RPMI8226 (cell line): ENCODE data around the gene AUH.
"Not testable (repeated sequence)": the region's sequence is repeated elsewhere in the genome, so short reads cannot be mapped to it uniquely, and the experiment has no call there.

Source experiments
- DNase-seq: peaks from one replicate; pipeline ENCODE4 v3.0.0-alpha.2; 2015

Gene AUH, protein sequence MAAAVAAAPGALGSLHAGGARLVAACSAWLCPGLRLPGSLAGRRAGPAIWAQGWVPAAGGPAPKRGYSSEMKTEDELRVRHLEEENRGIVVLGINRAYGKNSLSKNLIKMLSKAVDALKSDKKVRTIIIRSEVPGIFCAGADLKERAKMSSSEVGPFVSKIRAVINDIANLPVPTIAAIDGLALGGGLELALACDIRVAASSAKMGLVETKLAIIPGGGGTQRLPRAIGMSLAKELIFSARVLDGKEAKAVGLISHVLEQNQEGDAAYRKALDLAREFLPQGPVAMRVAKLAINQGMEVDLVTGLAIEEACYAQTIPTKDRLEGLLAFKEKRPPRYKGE

DNA sequence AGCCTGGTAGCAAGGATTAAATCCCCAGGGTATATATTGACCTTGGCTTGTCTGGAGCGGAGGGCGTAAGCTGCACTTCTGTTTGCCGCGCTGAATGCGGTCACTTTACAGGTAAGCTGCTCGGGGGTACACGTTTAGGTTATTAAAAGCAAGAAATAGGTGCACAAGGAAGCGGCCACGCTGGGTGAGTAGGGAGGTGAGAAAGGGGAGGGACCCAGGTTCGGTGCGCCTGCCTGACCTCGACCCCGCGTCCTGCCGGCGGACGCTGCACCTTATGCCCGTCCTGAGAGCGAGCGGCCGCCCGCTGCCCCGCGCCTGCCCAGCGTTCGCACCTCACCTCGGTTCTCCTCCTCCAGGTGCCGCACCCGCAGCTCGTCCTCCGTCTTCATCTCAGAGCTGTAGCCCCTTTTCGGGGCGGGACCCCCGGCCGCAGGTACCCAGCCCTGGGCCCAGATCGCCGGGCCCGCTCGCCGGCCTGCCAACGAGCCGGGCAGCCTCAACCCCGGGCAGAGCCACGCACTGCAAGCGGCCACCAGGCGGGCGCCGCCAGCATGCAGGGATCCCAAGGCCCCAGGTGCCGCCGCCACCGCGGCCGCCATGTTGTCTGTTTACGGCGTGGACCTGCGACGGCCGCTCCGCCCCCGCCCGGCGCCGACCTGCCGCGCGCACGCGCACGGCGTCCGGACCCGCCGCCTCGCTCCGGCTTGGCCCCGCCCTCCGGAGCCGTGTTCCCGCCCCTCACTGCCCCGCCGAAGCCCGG lies at the start of gene AUH:
Gene AUH, minus strand, starts transcription at position 628 of the 760 bp plus-strand sequence. Its CDS starts 29 bp downstream, at position 599.
- peak; percentile 89 for DNase-seq

DNA sequence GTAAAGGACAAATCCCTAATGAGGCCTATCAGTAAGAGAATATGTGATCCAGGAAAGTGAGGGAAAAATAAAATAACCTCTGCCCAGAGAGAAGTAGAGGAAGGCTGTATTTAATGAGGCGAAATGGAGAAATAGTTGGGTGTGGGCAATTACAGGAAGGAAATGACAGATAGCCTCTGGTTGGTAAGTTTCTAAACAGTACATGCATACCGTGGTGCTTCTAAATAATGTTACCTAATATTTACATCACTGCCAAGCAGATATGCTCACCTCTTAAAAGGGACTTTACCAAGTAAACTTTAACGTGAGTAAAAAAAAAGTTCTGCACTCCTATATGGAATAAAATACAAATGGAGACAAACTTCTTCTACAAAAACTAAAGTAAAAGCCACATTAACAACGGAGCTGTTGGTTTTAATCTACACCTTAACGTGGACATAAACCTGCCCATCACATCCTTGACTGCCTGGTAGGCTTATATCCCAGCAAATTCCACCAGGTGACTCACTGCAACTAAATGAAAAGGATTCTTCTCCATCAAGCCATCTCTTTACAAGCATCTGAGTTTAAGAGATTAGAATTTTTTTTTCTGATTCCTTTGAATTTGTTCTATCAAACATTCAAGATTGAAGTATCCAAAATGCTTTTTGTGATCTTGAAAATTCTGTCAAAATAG lies 49.5 kb upstream of the AUH start:
- DNase-seq = no peak

DNA sequence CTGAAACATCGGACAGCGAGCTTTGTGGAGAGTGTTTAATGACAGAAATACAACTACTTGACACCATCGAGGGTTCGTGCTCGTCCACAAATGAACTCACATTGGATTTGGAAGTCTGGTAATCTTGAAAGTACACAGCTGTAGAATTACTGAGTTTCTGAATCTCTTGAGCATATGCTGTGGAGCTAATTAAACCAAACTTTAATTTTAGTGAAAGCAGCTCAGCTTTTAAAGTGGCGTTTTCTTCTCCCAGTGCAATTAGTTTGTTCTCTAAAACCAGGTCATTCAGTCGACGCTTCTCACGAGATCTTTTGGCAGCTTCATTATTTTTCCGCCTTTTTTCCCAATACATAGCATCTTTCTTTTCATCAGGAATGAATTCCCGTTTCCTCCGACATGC lies 48.4 kb upstream of the AUH start:
- DNase-seq = no peak

DNA sequence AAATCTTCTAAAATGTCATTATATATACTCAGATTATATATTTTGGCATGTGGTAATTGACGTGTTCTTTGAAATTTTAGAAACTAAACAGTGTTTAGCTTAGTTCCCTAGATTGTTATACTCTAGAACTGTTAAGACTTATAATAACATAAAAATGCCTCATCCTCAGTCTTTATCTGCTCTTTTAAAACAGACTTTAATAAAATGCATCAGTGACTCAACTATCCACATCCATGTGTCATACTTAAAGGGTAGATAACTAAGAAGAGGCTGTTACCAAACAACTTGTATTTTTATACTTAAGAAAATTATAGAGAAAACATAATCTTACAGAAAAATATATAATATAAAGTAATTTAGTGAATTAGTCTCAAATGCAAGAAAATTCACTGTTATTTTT lies 46.8 kb upstream of the AUH start:
- no peak for DNase-seq

DNA sequence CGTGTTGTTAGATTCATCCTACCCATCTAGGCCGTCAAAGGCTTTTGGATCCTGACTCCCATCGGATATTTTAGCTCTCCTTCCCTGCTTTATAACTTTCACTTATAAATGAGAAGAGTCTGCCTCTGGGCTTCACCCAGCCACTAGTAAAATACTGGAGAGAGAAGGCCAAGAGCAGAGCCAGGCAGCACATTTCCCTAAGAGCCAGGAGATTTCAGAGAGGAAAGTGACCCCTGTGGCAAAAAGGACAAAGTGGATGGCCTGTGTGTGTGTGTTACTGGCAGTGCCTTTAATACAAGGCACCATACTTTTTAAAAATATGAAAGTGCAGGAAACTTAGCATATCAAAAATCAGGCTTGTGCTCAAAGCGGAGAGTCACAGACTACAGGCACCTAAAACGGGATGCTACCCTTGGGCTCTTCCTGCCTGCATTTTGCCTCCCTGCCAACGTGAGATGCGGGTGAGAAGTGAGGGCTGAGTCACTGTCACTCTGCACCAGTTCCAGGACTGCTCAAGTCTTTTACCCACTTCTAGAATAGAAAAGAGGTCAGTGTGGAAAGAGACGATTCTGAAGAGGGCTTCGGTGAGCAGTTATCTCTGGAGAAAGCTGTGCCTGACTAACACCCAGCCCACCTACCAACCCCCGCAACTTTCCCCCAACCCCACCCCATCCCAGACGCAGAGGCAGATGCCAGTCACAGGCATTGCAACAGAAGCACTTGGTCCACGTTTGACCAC lies 46.0 kb upstream of the AUH start:
- DNase-seq = no peak

DNA sequence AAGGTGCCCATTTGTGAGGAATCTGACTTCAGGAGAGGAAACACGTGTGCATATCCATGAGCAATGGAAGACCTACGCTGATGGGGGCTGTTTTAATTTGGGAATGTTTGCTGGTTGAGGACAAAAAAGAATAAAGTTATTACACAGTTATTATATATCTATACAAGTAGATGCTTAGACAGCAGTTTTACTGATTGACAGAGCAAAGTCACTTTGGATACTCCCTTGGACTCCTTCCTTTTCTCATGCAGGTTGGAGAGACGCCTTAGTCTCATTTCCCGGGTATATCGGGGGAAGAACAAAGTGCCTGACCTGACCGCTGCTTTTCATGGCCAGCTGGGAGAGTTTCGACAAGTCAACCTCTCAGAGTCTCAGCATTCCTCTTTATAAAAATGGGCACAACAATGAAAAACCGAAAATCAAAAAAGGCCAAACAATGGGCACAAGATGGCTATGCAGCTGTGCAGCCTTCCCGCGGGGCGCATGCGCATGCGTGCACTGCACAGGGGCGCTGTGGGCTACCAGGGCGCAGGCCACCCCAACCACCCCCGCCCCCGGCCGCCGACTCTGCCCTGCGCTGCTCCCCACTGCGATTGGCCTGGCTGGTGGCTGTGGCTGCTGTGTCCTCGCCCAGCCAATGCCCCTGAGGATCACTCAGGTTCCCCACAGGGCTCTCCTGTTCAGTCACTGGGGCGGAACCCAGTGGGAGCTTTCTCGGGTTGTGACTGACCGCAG lies 43.8 kb upstream of the AUH start:
- DNase-seq = no peak

DNA sequence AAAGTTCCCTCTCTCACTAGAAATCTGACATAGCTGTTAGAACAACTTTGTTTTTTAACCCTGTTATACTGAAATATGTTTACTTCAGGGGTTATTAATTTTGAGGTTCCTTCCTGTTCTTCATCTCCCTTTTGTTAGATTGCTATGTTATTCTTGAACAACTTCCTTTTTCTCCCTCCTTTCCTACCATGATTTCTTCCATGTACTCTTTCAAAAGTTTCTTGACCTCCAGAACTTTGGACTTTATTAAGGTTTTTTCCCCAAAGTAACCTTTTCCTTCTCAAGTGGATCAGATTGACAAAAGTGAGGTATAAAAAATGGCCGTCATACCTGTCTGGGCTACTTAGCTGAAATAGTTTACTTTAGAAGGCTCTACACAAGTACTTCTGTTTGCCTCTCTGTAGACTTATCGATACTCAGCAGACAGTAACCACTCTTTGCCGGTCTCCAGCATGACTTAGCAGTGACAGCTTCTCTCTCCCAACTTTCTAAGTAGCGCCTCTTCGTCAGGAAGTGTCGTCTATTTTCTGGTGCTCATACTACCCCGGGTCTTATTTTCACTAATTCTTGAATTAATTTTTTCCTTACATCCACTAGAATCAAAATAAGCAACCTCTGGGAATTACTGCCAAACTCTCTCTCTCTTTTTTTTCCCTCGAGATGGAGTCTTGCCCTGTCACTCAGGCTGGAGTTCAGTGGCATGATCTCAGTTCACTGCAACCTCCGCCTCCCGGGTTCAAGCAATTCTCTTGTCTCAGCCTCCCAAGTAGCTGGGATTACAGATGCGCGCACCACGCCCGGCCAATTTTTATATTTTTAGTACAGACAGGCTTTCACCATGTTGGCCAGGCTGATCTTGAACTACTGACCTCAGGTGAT lies 42.2 kb upstream of the AUH start:
- DNase-seq = no peak

DNA sequence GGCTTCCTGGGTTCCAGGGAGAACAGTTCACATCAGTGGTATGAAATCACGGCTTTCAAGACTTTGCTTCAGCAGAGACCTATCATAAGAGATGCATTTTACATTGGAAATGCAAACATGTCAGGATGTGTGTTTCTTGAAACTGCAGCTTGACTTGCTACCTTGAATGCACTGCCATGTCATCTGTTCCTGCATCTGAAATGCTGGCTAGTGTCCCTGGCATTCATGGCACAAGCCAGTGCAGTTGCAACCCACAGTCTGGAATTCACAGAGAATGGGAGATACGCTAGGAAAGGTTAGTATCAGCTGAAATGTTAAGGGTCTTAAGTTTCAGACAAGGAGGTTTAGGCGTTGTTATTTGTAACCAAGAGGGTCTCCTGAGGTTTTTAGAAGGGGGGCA lies 37.2 kb upstream of the AUH start:
- no peak for DNase-seq

DNA sequence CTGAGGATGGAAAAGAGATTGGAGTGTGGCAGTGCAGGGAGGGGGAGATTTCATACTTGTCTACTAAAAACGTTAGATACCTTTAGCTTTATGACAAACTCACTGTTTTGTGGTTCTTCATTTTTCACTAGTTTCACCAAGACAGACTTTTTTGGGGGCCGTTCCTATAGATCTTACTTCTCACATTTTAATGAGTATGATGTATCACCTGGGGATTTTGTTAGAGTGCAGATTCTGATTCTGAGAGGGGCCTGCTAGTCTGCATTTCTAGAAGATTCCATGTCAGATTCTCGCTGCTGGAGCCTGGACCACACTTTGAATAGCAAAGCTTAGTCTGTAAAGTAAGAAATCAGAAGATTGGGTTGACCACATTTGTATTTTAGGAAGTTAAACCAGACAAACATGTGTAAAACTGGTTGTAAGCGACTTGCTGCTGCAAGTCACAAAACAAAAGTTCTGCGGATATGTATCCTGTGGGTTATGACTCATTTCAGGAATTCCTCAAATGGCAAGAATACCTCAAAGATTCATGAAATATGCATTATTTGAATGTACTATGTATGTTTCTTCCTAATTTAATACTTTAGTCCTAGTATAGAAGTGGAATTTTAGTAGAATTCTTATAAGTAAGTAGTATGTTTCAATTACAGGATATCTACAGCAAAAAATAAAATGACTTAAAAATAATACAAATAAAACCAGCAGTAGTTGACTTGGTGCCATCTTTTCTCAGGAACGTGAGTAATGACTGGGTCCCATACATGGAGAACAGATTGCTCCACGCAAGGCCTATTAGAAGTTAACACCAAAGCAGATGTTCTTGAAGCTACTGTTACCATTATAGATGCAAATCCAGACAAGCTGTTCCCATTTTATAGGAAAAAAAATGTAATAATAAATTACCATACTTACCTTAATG lies 34.1 kb upstream of the AUH start:
- DNase-seq = peak; percentile 20

DNA sequence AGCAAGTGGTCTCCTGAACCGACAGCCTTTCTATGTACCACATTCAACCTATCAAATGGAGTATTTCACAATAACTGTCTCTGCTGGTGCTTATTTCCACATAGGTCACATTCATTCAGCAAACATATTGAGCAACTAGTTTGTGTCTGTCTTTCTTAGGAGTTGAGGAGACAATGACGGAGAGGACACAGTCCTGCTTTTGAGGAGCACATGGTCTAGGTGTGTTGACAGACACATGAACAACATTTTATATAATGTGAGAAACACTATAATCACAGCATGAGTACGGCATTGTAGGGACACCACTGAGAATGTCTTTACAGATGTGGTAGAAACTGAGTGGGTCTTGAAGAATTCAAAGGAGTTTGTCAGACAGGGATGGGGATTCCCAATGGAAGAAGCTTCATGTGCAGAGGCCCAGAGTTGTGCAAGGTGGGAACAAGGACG lies 33.4 kb upstream of the AUH start:
- DNase-seq = no peak

DNA sequence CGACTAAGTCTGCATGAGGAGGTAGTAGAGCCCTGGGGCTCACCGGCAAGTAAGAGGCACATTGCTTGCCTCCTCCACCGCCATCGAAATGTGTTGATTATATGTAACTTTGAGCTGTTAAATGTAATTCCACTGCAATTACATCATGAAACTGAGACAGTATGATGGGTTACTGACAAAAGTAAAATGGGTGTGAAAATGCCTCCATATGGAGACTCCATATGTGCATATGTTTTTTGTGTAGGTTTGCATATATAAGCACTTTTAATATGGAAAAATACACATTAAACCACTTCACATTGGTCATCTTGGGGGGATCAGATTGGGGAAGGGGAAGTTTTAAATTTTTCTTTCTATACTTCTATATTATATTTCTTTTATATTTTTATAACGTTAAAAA lies 32.1 kb upstream of the AUH start:
- DNase-seq = no peak

DNA sequence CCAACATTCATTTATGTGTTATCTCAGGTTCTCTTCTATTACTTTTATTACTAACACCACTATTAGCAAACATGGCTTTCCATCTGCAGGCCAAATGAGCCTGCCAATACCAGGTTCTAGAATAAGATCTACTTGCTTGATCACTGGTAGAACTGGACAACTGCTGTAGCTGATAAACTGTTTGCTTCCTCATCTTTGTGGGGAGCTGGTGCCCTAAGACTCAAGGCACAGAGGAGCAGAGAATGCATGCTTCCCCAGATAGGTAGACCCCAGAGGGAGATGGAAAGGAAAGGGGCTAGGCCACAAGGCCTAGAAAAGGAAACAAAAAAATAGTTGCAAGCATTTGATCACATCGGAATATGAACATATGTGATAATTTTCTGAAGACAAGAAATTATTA lies 30.7 kb upstream of the AUH start:
- no peak for DNase-seq

DNA sequence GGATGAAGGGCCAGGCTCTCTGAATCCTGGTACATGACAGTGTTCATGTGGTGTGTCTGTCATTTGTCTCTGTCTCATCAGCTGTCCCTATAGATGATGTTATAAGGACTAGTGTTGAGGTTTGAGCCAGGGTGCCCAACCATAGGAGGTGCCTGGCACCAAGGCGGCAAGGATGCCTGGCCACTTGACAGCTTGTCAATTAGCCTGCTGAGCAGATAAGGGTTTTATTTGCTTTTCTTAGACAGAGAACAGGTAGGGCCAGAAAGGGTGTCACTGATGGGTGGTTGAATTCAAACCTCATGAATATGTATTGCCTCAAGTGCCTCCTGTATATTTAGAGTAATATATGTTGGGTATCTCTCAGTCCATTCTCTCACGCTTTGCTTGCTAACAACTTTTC lies 30.1 kb upstream of the AUH start:
- DNase-seq = no peak

DNA sequence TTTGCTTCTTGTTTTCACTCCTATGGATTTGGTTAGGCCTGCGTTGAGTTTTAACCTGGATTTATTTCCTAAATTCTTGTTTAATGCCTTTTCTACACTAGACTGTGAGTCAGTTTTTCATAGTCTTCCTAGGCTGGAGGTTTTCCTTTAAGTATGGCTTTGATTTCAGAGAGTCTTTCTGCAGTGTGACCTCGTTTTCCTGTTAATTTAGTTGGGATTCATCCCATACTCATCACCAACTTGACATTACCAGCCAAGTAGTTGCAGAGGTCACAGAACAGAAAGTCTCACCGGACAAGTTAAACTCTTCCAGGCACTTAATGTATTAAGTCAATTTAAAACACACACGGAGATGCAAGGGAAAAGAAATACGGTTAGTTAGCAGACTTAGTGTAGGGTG lies 29.7 kb upstream of the AUH start:
- DNase-seq = no peak

DNA sequence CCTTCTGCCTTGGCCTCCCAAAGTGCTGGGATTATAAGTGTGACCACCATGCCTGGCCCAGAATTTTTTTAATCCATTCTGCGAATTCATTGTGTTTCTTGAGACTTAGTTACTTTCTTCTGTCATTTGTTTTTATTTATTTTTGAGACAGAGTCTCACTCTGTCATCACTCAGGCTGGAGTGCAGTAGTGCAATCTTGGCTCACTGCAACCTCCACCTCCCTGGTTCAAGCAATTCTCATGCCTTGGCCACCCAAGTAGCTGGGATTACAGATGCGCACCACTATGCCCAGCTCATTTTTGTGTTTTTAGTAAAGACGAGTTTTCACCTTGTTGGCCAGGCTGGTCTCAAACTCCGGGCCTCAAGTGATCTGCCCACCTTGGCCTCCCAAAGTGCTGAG lies 28.0 kb upstream of the AUH start:
- DNase-seq = not testable (repeated sequence)

DNA sequence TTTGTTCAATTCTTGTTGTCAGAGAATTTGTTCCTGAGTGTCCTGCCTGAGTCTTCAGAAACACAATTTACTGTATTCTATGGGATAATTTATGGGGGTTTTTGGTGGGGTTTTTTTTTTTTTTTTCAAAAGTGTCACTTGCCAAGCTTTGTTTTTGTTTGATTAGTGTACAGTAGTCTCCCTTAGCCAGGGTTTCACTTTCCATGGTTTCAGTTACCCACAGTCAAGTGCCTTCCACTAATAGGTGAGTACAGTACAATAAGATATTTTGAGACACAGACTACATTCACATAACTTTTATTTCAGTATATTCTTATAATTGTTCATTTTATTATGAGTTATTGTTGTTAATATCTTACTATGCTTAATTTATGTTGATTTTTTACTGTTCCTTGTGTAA lies 25.0 kb upstream of the AUH start:
- DNase-seq = no peak

DNA sequence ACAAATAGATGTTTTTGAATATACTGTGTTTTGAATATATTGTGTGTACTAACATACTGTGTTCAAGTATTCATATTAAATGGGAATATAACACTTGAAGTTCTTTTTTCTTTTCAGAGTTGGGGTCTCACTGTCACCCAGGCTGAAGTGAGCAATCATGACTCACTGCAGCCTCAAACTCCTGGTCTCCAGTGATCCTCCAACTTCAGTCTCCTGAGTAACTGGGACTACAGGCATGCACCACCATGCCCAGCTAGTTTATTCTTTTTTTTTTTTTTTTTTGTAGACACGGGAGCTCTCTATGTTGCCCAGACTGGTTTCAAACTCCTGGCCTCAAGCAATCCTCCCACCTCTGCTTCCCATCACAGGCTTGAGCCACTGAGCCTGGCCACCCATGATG lies 23.2 kb upstream of the AUH start:
- no peak for DNase-seq

DNA sequence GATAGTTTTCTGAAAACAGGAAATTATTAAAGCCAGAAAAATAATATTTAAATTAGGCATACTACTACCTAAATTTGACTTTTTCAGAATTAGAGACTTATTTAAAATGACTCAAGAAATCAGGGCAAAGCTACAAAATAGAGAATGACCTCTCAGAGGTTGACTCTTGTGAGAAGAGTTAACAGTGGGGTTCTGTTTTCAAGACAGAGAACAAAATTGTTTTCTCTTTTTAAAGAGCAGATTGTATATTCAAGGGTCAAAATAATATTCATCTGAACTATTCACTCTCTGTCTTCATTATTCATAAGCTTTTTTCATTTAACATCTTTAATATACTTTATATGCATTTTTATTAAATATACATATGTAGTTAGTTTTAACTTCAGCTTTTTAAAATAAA lies 21.9 kb upstream of the AUH start:
- DNase-seq = no peak

DNA sequence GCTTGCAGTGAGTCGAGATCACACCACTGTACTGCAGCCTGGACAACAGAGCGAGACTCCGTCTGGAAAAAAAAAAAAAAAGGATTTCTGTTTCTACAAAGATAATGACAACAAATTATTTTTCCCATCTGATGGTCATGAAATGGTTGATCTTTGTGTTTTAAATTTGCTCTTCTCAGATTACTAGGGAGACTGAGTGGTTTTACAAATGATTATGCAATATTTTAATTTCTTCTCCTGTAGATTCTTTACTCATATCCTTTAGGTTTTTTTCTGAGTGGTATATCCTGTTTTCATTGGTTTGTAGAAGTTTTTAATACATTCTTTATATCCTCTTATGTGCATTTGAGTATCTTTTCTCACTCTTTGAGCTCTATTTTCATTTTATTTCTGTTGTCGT lies 20.6 kb upstream of the AUH start:
- DNase-seq = no peak

DNA sequence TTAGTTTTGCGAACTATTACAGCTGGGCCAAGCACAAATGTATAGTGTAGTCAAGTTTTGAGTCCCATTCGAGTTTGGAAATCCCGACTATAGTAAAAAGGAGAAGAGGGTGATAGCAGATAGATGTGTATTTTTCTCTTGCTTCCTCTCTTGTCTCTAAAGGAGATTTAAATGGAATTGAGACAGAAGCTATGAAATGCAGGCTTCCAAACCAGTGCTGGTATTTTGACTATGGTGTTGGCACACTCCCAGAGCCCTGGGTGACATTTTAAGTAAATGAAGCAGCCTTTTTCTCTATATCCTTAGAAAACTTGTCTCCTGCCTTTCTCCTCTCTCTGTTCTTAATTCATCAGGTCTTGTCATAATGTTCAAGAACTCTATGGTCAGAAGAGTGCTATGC lies 17.7 kb upstream of the AUH start:
- DNase-seq = no peak
